ENCODE results near the gene ZDHHC8.
A peak's percentile ranks its signal among the peaks of the same experiment; 100 is the strongest.

Gene ZDHHC8

GRCh38 chr22:20116376-20116950 is 15.1 kb upstream of the ZDHHC8 start:
- Histone ChIP-seq H3K9ac (ENCODE audit: low read length in 2 of 2) (peak overlapping the region; percentile 78 to 93), H3K9me3 (ENCODE audit: control insufficient read depth in 2 of 2, low read length in 2 of 2) (no peaks in the 10 kb centered on the region), H3K27me3 (ENCODE audit: control insufficient read depth in 1 of 2, insufficient read depth in 2 of 2, low read length in 2 of 2) (no peaks in the 10 kb centered on the region), H3K4me1 (ENCODE audit: control insufficient read depth, insufficient read depth, low read length) (peaks cover 35% of the 10 kb centered on the region), H3K36me3 (ENCODE audit: control insufficient read depth in 2 of 2, insufficient read depth in 2 of 2, low read length in 2 of 2) (peaks cover 29 to 32% of the 10 kb centered on the region in 2 donors), H3K27ac (ENCODE audit: low read length) (peak overlapping the region; percentile 80), H3K4me3 (ENCODE audit: low read length in 2 of 2) (peak overlapping the region; percentile 71 to 90)

GRCh38 chr22:20116951-20117632 is 14.5 kb upstream of the ZDHHC8 start, which contains the start of gene TRMT2A:
Gene TRMT2A, minus strand, starts transcription at chr22:20117226. Its CDS starts 320 bp downstream, at chr22:20116906.
- peak within 1 kb of the TSS; percentile 78 to 93 for H3K9ac ChIP-seq (ENCODE audit: low read length in 2 of 2)
- H3K9me3 ChIP-seq (ENCODE audit: control insufficient read depth in 2 of 2, low read length in 2 of 2), result no peaks in the 10 kb centered on the region
- H3K27me3 ChIP-seq (ENCODE audit: control insufficient read depth in 1 of 2, insufficient read depth in 2 of 2, low read length in 2 of 2), result no peaks in the 10 kb centered on the region
- H3K27ac ChIP-seq (ENCODE audit: low read length), result peak within 1 kb of the TSS; percentile 80
- H3K4me3 ChIP-seq (ENCODE audit: low read length in 2 of 2), result peak within 1 kb of the TSS; percentile 71 to 90
- peaks cover 32 to 33% of the 10 kb centered on the region in 2 donors for H3K36me3 ChIP-seq (ENCODE audit: control insufficient read depth in 2 of 2, insufficient read depth in 2 of 2, low read length in 2 of 2)
- peaks cover 33% of the 10 kb centered on the region for H3K4me1 ChIP-seq (ENCODE audit: control insufficient read depth, insufficient read depth, low read length)

- peaks cover 28 to 35% of the 10 kb centered on the region in 2 donors for H3K36me3 ChIP-seq (ENCODE audit: control insufficient read depth in 2 of 2, insufficient read depth in 2 of 2, low read length in 2 of 2)
- H3K4me3 ChIP-seq (ENCODE audit: low read length in 2 of 2), result peak overlapping the region; percentile 70 to 90
- peaks cover 33% of the 10 kb centered on the region for H3K4me1 ChIP-seq (ENCODE audit: control insufficient read depth, insufficient read depth, low read length)
- H3K9ac ChIP-seq (ENCODE audit: low read length in 2 of 2), result peak overlapping the region; percentile 71 to 77
- no peaks in the 10 kb centered on the region for H3K27me3 ChIP-seq (ENCODE audit: control insufficient read depth in 1 of 2, insufficient read depth in 2 of 2, low read length in 2 of 2)
- peak overlapping the region; percentile 46 for H3K27ac ChIP-seq (ENCODE audit: low read length)
- no peaks in the 10 kb centered on the region for H3K9me3 ChIP-seq (ENCODE audit: control insufficient read depth in 2 of 2, low read length in 2 of 2)
These were observed 13.8 kb upstream of the ZDHHC8 start for GRCh38 chr22:20117633-20118299.

DNA sequence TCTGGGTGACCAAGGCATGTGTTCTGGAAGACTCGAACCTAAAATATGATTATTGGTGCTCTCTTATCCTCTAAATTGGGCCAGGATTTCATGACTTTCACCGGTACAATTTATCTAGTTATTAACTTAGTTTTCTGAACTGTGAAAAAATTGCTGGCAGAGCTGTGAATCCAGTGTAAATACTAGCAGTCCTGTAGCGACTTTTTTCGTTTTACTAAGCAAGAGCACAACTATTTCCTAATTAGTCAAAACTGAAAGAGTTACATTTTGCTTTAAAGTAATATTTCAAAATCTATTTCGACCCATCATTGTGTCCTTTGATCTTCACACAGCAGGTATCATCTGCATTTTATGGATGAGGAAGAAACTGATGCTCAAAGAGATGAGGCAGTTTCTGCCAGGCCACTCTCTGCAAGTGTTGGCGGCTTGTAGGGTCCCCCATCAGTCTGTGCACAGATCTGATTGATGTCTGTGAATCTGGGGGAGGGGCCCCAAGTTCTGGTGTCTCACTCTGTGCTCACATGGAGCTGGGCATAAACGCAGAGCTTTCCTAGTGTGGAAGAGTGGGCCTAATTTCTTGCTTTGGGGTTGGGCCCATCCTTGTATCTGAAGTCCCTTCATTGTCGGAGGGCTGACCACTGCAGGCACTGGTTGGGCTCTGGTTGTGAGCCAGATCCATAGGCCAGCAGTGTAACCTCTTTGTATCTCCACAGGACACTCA is 13.1 kb upstream of the ZDHHC8 start:
- Histone ChIP-seq H3K27me3 (ENCODE audit: control insufficient read depth in 1 of 2, insufficient read depth in 2 of 2, low read length in 2 of 2) (no peaks in the 10 kb centered on the region), H3K9me3 (ENCODE audit: control insufficient read depth in 2 of 2, low read length in 2 of 2) (no peaks in the 10 kb centered on the region), H3K4me3 (ENCODE audit: low read length in 2 of 2) (peak overlapping the region; percentile 70 to 90), H3K9ac (ENCODE audit: low read length in 2 of 2) (peak overlapping the region; percentile 71 to 77), H3K27ac (ENCODE audit: low read length) (peak overlapping the region; percentile 46), H3K4me1 (ENCODE audit: control insufficient read depth, insufficient read depth, low read length) (peaks cover 33% of the 10 kb centered on the region), H3K36me3 (ENCODE audit: control insufficient read depth in 2 of 2, insufficient read depth in 2 of 2, low read length in 2 of 2) (peaks cover 22 to 33% of the 10 kb centered on the region in 2 donors)

DNA sequence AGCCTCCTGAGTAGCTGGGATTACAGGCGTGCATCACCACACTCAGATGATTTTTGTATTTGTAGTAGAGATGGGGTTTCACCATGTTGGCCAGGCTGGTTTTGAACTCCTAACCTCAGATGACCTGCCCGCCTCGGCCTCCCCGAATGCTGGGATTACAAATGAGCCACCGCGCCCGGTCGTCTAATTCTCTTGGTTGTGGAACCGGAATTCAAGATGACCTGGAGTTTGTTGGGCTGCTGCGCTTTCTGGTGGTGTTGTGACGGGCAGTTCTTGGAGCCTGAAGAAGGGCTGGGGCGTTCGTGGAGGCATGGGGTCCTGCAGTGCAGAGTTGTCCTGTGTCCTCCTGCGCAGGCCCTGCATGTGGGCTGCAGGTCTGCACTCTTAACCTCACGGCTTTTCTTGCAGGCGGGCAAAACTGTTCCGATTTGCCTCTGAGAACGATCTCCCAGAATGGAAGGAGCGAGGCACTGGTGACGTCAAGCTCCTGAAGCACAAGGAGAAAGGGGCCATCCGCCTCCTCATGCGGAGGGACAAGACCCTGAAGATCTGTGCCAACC is 9.7 kb upstream of the ZDHHC8 start:
- H3K9me3 ChIP-seq (ENCODE audit: control insufficient read depth in 2 of 2, low read length in 2 of 2), result no peaks in the 10 kb centered on the region
- no peak overlapping the region for H3K4me3 ChIP-seq (ENCODE audit: low read length in 2 of 2)
- H3K9ac ChIP-seq (ENCODE audit: low read length in 2 of 2), result no peak overlapping the region
- H3K27me3 ChIP-seq (ENCODE audit: control insufficient read depth in 1 of 2, insufficient read depth in 2 of 2, low read length in 2 of 2), result no peaks in the 10 kb centered on the region
- H3K27ac ChIP-seq (ENCODE audit: low read length), result no peak overlapping the region
- H3K4me1 ChIP-seq (ENCODE audit: control insufficient read depth, insufficient read depth, low read length), result peaks cover 17% of the 10 kb centered on the region
- peaks cover 20 to 44% of the 10 kb centered on the region in 2 donors for H3K36me3 ChIP-seq (ENCODE audit: control insufficient read depth in 2 of 2, insufficient read depth in 2 of 2, low read length in 2 of 2)

- H3K36me3 ChIP-seq (ENCODE audit: control insufficient read depth in 2 of 2, insufficient read depth in 2 of 2, low read length in 2 of 2), result peaks cover 20 to 47% of the 10 kb centered on the region in 2 donors
- H3K9ac ChIP-seq (ENCODE audit: low read length in 2 of 2), result no peak overlapping the region
These were observed 8.1 kb upstream of the ZDHHC8 start for GRCh38 chr22:20123366-20124082.

GRCh38 chr22:20124083-20124787 is 7.4 kb upstream of the ZDHHC8 start:
- Histone ChIP-seq H3K27me3 (ENCODE audit: control insufficient read depth in 1 of 2, insufficient read depth in 2 of 2, low read length in 2 of 2) (no peaks in the 10 kb centered on the region), H3K4me3 (ENCODE audit: low read length in 2 of 2) (no peak overlapping the region), H3K4me1 (ENCODE audit: control insufficient read depth, insufficient read depth, low read length) (peaks cover 6% of the 10 kb centered on the region), H3K36me3 (ENCODE audit: control insufficient read depth in 2 of 2, insufficient read depth in 2 of 2, low read length in 2 of 2) (peaks cover 20 to 42% of the 10 kb centered on the region in 2 donors), H3K9ac (ENCODE audit: low read length in 2 of 2) (no peak overlapping the region), H3K9me3 (ENCODE audit: control insufficient read depth in 2 of 2, low read length in 2 of 2) (no peaks in the 10 kb centered on the region), H3K27ac (ENCODE audit: low read length) (no peak overlapping the region)

More at GRCh38 chr22:20123366-20124082, 8.1 kb upstream of the ZDHHC8 start:
- no peaks in the 10 kb centered on the region for H3K27me3 ChIP-seq (ENCODE audit: control insufficient read depth in 1 of 2, insufficient read depth in 2 of 2, low read length in 2 of 2)
- H3K27ac ChIP-seq (ENCODE audit: low read length), result no peak overlapping the region
- no peaks in the 10 kb centered on the region for H3K9me3 ChIP-seq (ENCODE audit: control insufficient read depth in 2 of 2, low read length in 2 of 2)
- H3K4me3 ChIP-seq (ENCODE audit: low read length in 2 of 2), result no peak overlapping the region
- H3K4me1 ChIP-seq (ENCODE audit: control insufficient read depth, insufficient read depth, low read length), result peaks cover 12% of the 10 kb centered on the region

GRCh38 chr22:20125201-20126174 is 6.1 kb upstream of the ZDHHC8 start:
- Histone ChIP-seq H3K4me3 (ENCODE audit: low read length in 2 of 2) (no peak overlapping the region), H3K9ac (ENCODE audit: low read length in 2 of 2) (no peak overlapping the region), H3K36me3 (ENCODE audit: control insufficient read depth in 2 of 2, insufficient read depth in 2 of 2, low read length in 2 of 2) (peaks cover 12 to 33% of the 10 kb centered on the region in 2 donors), H3K27me3 (ENCODE audit: control insufficient read depth in 1 of 2, insufficient read depth in 2 of 2, low read length in 2 of 2) (no peaks in the 10 kb centered on the region), H3K27ac (ENCODE audit: low read length) (no peak overlapping the region), H3K9me3 (ENCODE audit: control insufficient read depth in 2 of 2, low read length in 2 of 2) (no peaks in the 10 kb centered on the region), H3K4me1 (ENCODE audit: control insufficient read depth, insufficient read depth, low read length) (peaks cover 7% of the 10 kb centered on the region)
